HEK293 (cell line): ENCODE data around the gene TNNI3.

Experiments
- CTCF ChIA-PET: fragments of 350-600 bp; formaldehyde crosslinking; extraction: SDS; loops from one replicate; lab custom pipeline; 2021; ENCODE audit warnings: antibody characterized with exemption; lab: Yijun Ruan, JAX
- POLR2A ChIA-PET: fragments of 300-600 bp; formaldehyde crosslinking; extraction: SDS; loops from one replicate; lab custom pipeline; 2020; ENCODE audit warnings: antibody characterized with exemption, inconsistent platforms; lab: Yijun Ruan, JAX
- H3K27ac ChIP-seq: fragments of 200-500 bp; sonication (Bioruptor generic); 2 replicates; pipeline ENCODE4 v1.5.1; 2014; ENCODE audit warnings: low read depth, low read length, control low read depth, inconsistent platforms; ENCODE audit errors: extremely low read depth
- H3K36me3 ChIP-seq, 2 experiments: fragments of 200-500 bp in 1 of 2; sonication (Bioruptor generic) in 1 of 2; 1 replicate in 1 of 2; 2 replicates in 1 of 2; pipeline ENCODE4 v1.5.1; 2014 to 2017; ENCODE audit warnings: inconsistent platforms in 2 of 2, low read length in 2 of 2; ENCODE audit not compliant: control insufficient read depth in 2 of 2, insufficient read depth in 1 of 2
- H3K4me1 ChIP-seq: fragments of 200-500 bp; sonication (Bioruptor generic); 2 replicates; pipeline ENCODE4 v1.5.1; 2014; ENCODE audit warnings: mild to moderate bottlenecking, low read length, inconsistent platforms; ENCODE audit not compliant: control insufficient read depth, insufficient read depth
- H3K4me3 ChIP-seq: 2 replicates; pipeline ENCODE4 v1.5.1; 2011; ENCODE audit warnings: low read depth, mild to moderate bottlenecking, control low read depth, low read length, moderate library complexity
- H3K9me3 ChIP-seq: fragments of 200-500 bp; sonication (Bioruptor generic); 2 replicates; pipeline ENCODE4 v1.5.1; 2014; ENCODE audit warnings: low read depth, low read length, inconsistent platforms; ENCODE audit not compliant: control insufficient read depth, insufficient read depth
- BCL11A ChIP-seq: fragments of 450-650 bp; formaldehyde crosslinking; IDR thresholded peaks from 2 replicates; pipeline ENCODE4 v1.5.1; 2016; ENCODE audit warnings: low read depth, missing biosample characterization, missing genetic modification characterization
- BCL6B ChIP-seq: fragments of 450-650 bp; formaldehyde crosslinking; IDR thresholded peaks from 2 replicates; pipeline ENCODE4 v1.5.1; 2017; ENCODE audit warnings: missing biosample characterization, missing genetic modification characterization
- CTCF ChIP-seq: fragments of 450-650 bp; formaldehyde crosslinking; IDR thresholded peaks from 2 replicates; pipeline ENCODE4 v1.5.1; 2016; ENCODE audit warnings: missing biosample characterization, missing genetic modification characterization
- GLIS2 ChIP-seq: fragments of 450-650 bp; formaldehyde crosslinking; IDR thresholded peaks from 2 replicates; pipeline ENCODE4 v1.5.1; 2016; ENCODE audit warnings: missing biosample characterization, missing genetic modification characterization
- IKZF3 ChIP-seq: fragments of 450-650 bp; IDR thresholded peaks from 2 replicates; pipeline ENCODE4 v1.5.0; 2018; ENCODE audit warnings: missing biosample characterization, mild to moderate bottlenecking, missing genetic modification characterization, moderate library complexity
- KLF1 ChIP-seq: fragments of 450-650 bp; formaldehyde crosslinking; IDR thresholded peaks from 2 replicates; pipeline ENCODE4 v1.5.1; 2016; ENCODE audit warnings: missing biosample characterization, missing genetic modification characterization
- KLF8 ChIP-seq: fragments of 450-650 bp; formaldehyde crosslinking; IDR thresholded peaks from 2 replicates; pipeline ENCODE4 v1.5.1; 2016; ENCODE audit warnings: missing biosample characterization, missing genetic modification characterization
- REST ChIP-seq: fragments of 450-650 bp; formaldehyde crosslinking; IDR thresholded peaks from 2 replicates; pipeline ENCODE4 v1.5.1; 2016; ENCODE audit warnings: missing biosample characterization, missing genetic modification characterization
- SALL2 ChIP-seq: fragments of 450-650 bp; formaldehyde crosslinking; IDR thresholded peaks from 2 replicates; pipeline ENCODE4 v1.5.0; 2017; ENCODE audit warnings: missing biosample characterization, mild to moderate bottlenecking, missing genetic modification characterization, borderline replicate concordance
- SP2 ChIP-seq: fragments of 450-650 bp; formaldehyde crosslinking; IDR thresholded peaks from 2 replicates; pipeline ENCODE4 v1.5.1; 2016; ENCODE audit warnings: missing biosample characterization, missing genetic modification characterization
- SP3 ChIP-seq: fragments of 450-650 bp; formaldehyde crosslinking; IDR thresholded peaks from 2 replicates; pipeline ENCODE4 v1.5.1; 2016; ENCODE audit warnings: missing biosample characterization, missing genetic modification characterization
- ZBTB20 ChIP-seq: fragments of 450-650 bp; formaldehyde crosslinking; IDR thresholded peaks from 2 replicates; pipeline ENCODE4 v1.5.1; 2016; ENCODE audit warnings: missing biosample characterization, missing genetic modification characterization
- ZBTB48 ChIP-seq: fragments of 450-650 bp; formaldehyde crosslinking; IDR thresholded peaks from 2 replicates; pipeline ENCODE4 v1.5.1; 2016; ENCODE audit warnings: missing biosample characterization, missing genetic modification characterization
- ZBTB6 ChIP-seq: fragments of 450-650 bp; formaldehyde crosslinking; IDR thresholded peaks from 2 replicates; pipeline ENCODE4 v1.5.1; 2017; ENCODE audit warnings: missing biosample characterization, missing genetic modification characterization
- ZFP41 ChIP-seq: fragments of 450-650 bp; formaldehyde crosslinking; IDR thresholded peaks from 2 replicates; pipeline ENCODE4 v1.5.1; 2016; ENCODE audit warnings: missing biosample characterization, missing genetic modification characterization, borderline replicate concordance
- ZNF10 ChIP-seq: fragments of 450-650 bp; formaldehyde crosslinking; IDR thresholded peaks from 2 replicates; pipeline ENCODE4 v1.5.1; 2017; ENCODE audit warnings: missing biosample characterization, missing genetic modification characterization
- ZNF140 ChIP-seq: fragments of 450-650 bp; formaldehyde crosslinking; IDR thresholded peaks from 2 replicates; pipeline ENCODE4 v1.5.1; 2016; ENCODE audit warnings: missing biosample characterization, missing genetic modification characterization
- ZNF175 ChIP-seq: fragments of 450-650 bp; formaldehyde crosslinking; IDR thresholded peaks from 2 replicates; pipeline ENCODE4 v1.5.1; 2016; ENCODE audit warnings: missing biosample characterization, missing genetic modification characterization
- ZNF324 ChIP-seq: fragments of 450-650 bp; formaldehyde crosslinking; IDR thresholded peaks from 2 replicates; pipeline ENCODE4 v1.5.1; 2016; ENCODE audit warnings: missing biosample characterization, missing genetic modification characterization
- ZNF335 ChIP-seq: fragments of 450-650 bp; formaldehyde crosslinking; conservative IDR thresholded peaks from 2 replicates; pipeline ENCODE4 v1.5.1; 2016; ENCODE audit warnings: missing biosample characterization, missing genetic modification characterization
- ZNF513 ChIP-seq: fragments of 450-650 bp; IDR thresholded peaks from 2 replicates; pipeline ENCODE4 v1.5.1; 2018; ENCODE audit warnings: missing biosample characterization, missing genetic modification characterization
- ZNF529 ChIP-seq: fragments of 450-650 bp; formaldehyde crosslinking; IDR thresholded peaks from 2 replicates; pipeline ENCODE4 v1.5.1; 2017; ENCODE audit warnings: missing genetic modification characterization, missing biosample characterization; ENCODE audit not compliant: insufficient replicate concordance
- ZNF544 ChIP-seq: fragments of 450-650 bp; formaldehyde crosslinking; IDR thresholded peaks from 2 replicates; pipeline ENCODE4 v1.5.0; 2017; ENCODE audit warnings: missing biosample characterization, missing genetic modification characterization
- ZNF558 ChIP-seq: fragments of 450-650 bp; formaldehyde crosslinking; IDR thresholded peaks from 2 replicates; pipeline ENCODE4 v1.5.1; 2016; ENCODE audit warnings: missing biosample characterization, missing genetic modification characterization
- ZNF561 ChIP-seq: fragments of 450-650 bp; IDR thresholded peaks from 2 replicates; pipeline ENCODE4 v1.5.1; 2018; ENCODE audit warnings: missing biosample characterization, missing genetic modification characterization, borderline replicate concordance
- ZNF600 ChIP-seq: fragments of 450-650 bp; formaldehyde crosslinking; IDR thresholded peaks from 2 replicates; pipeline ENCODE4 v1.5.1; 2016; ENCODE audit warnings: missing biosample characterization, missing genetic modification characterization
- ZNF776 ChIP-seq: fragments of 450-650 bp; formaldehyde crosslinking; IDR thresholded peaks from 2 replicates; pipeline ENCODE4 v1.5.0; 2017; ENCODE audit warnings: missing biosample characterization, missing genetic modification characterization, borderline replicate concordance
- ZNF777 ChIP-seq: fragments of 450-650 bp; formaldehyde crosslinking; IDR thresholded peaks from 2 replicates; pipeline ENCODE4 v1.5.1; 2017; ENCODE audit warnings: missing biosample characterization, missing genetic modification characterization, borderline replicate concordance
- ZNF792 ChIP-seq: fragments of 450-650 bp; formaldehyde crosslinking; IDR thresholded peaks from 2 replicates; pipeline ENCODE4 v1.5.1; 2016; ENCODE audit warnings: missing biosample characterization, missing genetic modification characterization

The TNNI3 gene

GRCh38 chr19:55173714-55174409, 16.3 kb upstream of the TNNI3 start:
- no peaks in the 10 kb centered on the region for H3K36me3 ChIP-seq
- H3K9me3 ChIP-seq: no peaks in the 10 kb centered on the region
- H3K4me3 ChIP-seq: peak overlapping the region; percentile 50
- CTCF ChIA-PET: interaction anchor here (0.7 to 3.6 kb wide), 9 partner anchors 8 to 245 kb away, joined by 3 to 22 read pairs (median 4); partner anchors contain the start of gene DNAAF3
- peak overlapping the region; percentile 7; the same call in 1 of the 2 replicates for H3K27ac ChIP-seq
- POLR2A ChIA-PET: no interaction called here
- peaks cover 7% of the 10 kb centered on the region for H3K4me1 ChIP-seq
- TF ChIP-seq ZBTB48 (tag by site-specific recombination): peak; percentile 67
- TF ChIP-seq SP3 (tag by site-specific recombination): peak; percentile 80
- TF ChIP-seq ZNF335: peak; percentile 81
- TF ChIP-seq ZNF324 (tag by site-specific recombination): no peak
- no peak for TF ChIP-seq ZNF513 (tag by site-specific recombination)
- no peak for TF ChIP-seq ZNF140 (tag by site-specific recombination)
- 0 out of 2 replicates have a peak, but pooled peaks have one; percentile 5 for TF ChIP-seq ZBTB6 (tag by site-specific recombination)
- no peak for TF ChIP-seq ZNF544 (tag by site-specific recombination)
- TF ChIP-seq BCL11A (tag by site-specific recombination): no peak
- no peak for TF ChIP-seq ZFP41 (tag by site-specific recombination)
- TF ChIP-seq GLIS2 (tag by site-specific recombination): peak; percentile 67
- peak; percentile 75; the same call in 1 of the 2 replicates for TF ChIP-seq ZNF777 (tag by site-specific recombination)
- TF ChIP-seq REST (tag by site-specific recombination): no peak
- TF ChIP-seq SALL2 (tag by site-specific recombination): no peak
- no peak for TF ChIP-seq ZNF792
- TF ChIP-seq KLF8 (tag by site-specific recombination): 0 out of 2 replicates have a peak, but pooled peaks have one; percentile 26
- peak; percentile 85 for TF ChIP-seq SP2
- TF ChIP-seq ZNF600: peak; percentile 76
- TF ChIP-seq ZNF10 (tag by site-specific recombination): peak; percentile 89
- TF ChIP-seq ZNF175 (tag by site-specific recombination): no peak
- peak; percentile 81; the same call in 1 of the 2 replicates for TF ChIP-seq ZNF561
- TF ChIP-seq CTCF (tag by site-specific recombination): peak; percentile 44; the same call in 1 of the 2 replicates
- TF ChIP-seq ZBTB20 (tag by site-specific recombination): peak; percentile 98
- TF ChIP-seq ZNF776 (tag by site-specific recombination): no peak
- TF ChIP-seq IKZF3 (tag by site-specific recombination): peak; percentile 53; the same call in 1 of the 2 replicates
- TF ChIP-seq ZNF529 (tag by site-specific recombination): no peak
- TF ChIP-seq KLF1 (tag by site-specific recombination): peak; percentile 77
- no peak for TF ChIP-seq ZNF558 (tag by site-specific recombination)
- no peak for TF ChIP-seq BCL6B
